IPS-NIHi7 (cell line): ENCODE measurements around the gene DPYD.

Experiments
- DNase-seq: peaks from one replicate; pipeline ENCODE4 v3.0.0; 2012; ENCODE audit warnings: mixed read lengths; ENCODE audit errors: extremely low spot score

DPYD gene

DNA sequence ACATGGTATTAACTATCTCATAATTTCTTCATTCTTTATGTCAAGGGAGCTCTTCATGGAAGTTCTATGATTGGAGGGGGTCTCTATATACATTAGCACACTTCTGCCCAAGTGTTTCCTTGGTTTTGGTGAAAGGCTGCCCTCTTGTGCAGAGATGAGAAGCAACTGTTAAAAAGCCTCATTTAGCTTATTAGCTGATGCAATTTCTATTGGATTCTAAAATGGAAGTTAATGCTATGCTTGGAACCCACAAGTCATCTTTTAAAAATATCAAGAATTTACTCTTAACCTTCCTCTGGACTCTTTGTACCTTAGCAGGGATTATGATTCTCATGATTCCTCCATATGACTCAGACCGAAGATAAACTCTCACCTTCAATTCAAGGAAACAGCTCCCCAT lies 870.3 kb downstream of the DPYD start:
- peak; percentile 29 for DNase-seq

DNA sequence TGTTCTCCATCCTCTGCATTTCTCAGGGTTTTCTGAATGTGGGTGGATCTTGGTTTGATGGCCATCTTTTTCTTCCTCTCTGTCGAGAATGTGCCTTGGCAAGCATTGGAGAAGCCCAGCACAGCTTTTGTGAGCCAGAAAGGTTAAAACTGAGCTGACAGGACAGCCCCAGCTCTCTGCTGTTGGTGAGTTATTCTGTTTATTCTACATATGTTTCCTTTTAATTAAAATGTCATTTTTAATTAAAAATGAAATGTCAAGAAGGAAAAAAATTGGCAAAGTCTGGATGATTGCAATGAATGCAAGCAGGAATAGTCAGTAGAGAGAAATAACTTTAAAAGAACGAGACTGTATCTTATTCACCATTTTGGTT lies 873.4 kb downstream of the DPYD start:
- DNase-seq, result no peak

DNA sequence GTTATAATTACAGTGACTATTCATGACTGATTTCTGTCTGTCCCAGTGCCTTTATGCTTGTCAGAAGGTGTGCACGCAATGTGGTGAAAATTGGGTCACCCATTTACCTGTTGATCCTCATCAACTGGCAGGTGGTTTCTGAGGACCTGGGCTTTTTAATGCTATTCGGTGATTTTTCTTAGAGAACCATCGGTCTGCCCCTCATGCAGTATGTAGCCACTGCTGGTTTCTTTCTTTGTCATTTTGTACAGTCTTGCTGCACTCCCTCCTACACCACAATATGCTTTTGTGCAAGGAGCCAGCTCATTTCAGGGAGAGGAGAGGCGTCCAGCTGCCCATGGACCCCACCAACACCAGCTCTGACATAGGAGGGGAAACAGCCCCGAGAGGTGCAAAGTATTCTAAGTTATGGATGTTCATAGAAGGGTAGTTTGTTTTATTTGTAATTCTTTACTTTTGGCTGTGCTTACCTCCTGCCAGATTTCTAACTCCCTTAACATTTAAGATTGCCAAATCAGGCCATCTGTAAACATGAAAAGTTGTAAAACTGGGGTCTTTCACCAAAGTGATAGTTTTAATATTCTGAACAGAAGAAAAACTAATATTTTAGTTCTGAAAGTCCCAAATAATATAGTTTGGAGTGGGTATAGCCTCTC lies 873.9 kb downstream of the DPYD start:
- DNase-seq, result no peak

DNA sequence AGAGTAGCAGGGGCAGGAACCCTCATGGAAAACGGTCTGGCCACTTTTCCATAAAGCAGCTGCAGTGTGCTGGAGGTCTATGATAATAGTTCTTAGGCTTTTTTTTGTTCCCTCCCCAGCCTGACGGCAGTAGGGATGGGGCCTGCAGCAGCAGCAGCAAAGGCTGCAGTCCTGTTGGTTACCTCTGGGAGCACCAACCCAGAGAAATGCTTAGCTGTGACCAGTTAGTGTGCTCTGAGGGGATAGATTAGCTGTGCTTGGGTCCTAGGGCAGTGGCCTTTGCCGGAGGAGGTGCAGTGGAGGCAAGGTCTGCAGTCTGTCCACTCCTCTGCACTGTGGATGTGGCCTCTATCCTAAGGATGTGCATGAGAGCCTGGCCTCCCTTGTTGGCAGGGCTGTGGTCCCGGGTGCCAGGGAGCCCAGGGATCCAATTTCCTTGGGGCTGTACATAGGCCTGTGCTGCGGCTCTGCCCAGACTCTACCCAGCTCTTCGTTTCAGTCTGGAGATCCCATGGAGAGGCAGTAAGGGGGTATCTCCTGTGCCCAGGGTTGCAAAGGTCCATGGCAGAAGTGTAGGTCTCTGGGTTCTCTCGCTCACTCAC lies 876.6 kb downstream of the DPYD start:
- peak; percentile 10 for DNase-seq

DNA sequence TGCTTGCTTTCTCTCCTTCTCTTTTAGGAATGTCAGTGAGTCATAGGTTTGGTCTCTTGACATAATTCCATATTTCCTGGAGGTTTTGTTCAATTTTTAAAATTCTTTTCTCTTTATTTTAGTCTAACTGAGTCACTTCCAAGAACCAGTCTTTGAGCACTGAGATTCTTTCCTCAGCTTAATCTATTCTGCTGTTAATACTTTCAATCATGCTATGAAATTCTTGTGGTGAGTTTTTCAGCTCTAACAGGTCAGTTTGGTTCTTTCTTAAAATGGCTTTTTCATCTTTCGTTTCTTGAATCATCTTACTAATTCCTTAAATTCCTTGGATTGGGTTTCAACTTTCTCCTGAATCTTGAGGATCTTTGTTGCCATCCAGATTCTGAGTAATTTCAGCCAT lies 878.3 kb downstream of the DPYD start:
- no peak for DNase-seq

DNA sequence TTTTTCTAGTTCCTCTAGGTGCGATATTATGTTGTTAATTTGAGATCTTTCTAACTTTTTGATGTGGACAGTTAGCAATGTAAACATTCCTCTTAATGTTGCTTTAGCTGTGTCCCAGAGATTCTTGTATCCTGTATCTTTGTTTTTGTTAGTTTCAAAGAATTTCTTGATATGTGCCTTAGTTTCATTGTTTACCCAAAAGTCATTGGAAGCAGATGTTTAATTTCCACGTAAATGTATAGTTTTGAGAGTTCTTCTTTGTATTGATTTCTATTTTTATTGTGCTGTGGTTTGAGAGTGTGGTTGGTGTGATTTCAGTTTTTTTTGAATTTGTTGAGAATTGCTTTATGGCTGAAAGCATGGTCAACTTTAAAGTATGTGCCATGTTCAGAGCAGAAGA lies 879.8 kb downstream of the DPYD start:
- DNase-seq, result no peak

DNA sequence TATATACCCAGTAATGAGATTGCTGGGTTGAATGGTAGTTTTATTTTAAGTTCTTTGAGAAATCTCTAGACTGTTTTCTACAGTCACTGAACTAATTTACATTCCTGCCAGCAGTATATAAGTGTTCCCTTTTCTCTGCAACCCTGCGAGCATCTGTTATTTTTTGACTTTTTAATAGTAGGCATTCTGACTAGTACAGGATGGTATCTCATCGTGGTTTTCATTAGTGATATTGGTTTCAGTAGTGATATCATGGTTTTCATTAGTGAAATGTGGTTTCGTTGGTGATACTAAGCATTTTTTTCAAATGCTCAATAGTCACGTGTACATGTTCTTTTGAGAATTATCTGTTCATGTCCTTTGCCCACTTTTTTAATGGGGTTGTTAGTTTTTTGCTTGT lies 882.4 kb downstream of the DPYD start:
- no peak for DNase-seq

DNA sequence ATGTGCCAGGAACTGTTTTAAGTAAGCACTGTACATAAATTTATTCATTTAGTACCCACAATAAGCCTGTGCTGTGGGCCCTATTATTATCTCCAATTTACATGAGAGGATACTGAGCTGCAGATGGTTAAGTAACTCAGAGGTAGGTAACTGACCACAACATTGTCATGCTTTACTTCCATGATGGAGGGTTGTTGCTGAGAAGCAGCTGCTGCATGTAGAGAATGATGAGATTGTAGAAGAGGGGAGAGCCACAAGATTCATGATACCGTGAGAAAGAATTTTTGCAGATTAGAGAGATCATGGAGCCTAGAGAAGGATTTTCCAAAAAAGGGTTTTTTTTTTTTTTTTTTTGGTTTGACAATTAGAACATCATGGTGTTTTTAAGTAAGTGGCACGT lies 886.2 kb downstream of the DPYD start:
- no peak for DNase-seq

DNA sequence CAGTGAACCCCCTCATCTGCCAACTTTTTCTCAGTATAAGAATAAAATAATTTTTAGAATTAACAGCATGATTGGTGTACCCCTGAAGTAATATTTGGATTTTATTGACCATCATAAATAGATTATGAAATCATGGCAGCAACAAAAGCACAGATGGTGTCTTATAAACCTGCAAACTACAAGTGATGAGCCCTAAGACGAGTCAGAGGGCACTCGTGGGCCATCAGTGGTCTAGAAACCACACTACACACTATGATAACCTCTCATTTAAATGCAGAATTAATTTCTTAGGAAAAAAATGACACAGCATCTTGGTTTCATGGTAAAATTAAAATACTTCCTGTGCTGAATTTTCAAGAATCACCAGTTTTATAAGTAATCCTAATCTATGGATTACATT lies 886.9 kb downstream of the DPYD start:
- DNase-seq, result no peak
